ENCODE data around the gene GNAI1.

Gene GNAI1

GRCh38 chr7:80253237-80253636 lies 118.6 kb downstream of the GNAI1 start:
- no peak for DNase-seq (ENCODE audit: low spot score)

DNA sequence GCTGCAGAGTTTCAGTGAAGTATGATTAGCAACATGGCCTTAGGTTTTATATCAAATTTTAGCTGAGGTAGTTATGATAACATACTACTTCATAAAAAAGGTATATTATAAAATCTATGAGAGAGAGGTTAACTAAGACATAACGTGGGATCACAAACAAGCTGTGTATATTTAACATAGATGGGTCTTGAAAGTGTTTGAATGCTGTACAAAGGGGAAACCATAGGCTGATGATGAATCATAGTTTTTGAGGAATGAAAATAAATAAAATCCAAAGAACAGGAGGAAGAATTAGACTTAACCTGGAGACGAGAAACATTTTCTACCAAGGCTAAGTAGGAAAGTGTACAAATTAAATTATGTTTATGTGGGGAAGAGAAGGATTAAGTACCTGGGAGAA lies 119.0 kb downstream of the GNAI1 start:
- DNase-seq (ENCODE audit: low spot score), result no peak

DNA sequence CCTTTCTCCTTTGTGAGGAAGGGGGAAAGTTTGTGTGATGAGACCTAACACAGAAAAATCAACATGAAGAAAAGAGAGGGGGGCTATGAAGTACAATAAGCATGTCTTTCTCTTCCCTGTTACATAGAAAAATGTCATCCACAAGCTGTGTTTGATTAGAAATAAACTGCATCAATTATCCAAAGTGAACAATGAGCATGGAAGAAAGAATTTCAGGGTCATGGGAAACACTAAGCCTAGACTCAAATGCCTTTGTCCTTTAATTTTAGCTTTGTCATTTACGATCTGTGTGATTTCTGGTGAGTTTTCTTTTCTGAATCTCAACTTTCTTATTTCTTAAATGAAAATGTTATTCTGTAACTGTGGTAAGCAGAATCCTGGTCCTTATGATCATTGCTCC lies 121.0 kb downstream of the GNAI1 start:
- DNase-seq (ENCODE audit: low spot score), result no peak

DNA sequence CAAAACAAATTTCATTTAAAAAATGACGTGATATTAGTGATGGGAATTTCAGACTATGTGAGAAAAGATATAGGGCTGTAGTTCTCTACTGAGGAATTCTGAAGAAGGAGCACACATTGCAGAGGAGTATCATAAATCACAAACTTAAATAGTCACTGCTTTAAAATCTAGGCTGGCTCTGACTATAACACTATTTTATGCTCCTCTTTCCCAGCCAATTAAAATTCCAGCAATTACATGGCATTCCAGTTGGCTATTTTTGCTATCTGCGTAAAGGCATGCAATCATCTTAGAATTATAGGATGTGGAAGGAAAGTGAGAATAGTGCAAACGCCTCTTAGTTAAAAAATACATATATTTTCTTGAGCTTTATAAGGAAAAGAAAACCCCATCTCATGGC lies 123.1 kb downstream of the GNAI1 start:
- no peak for DNase-seq (ENCODE audit: low spot score)

DNA sequence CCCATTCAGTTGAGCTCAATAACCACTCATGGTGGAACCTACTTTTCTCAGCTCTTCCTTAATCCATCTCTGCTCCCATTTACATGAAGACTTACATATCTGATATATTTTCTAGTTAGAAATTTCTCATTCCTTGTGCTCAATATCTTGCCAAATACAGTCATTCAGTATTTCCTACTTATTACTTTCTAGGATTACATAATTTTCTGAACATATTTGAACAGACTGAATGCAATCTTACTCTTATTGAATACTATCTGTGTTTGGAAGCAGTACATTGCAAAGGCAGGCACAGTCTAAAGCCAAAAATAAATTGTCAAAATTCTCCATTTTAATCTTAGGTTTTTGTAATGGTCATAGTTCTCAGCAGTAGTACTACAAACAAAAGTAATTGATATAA lies 126.0 kb downstream of the GNAI1 start:
- DNase-seq (ENCODE audit: low spot score), result no peak

GRCh38 chr7:80263333-80263732 lies 128.7 kb downstream of the GNAI1 start:
- no peak for DNase-seq (ENCODE audit: low spot score)

DNA sequence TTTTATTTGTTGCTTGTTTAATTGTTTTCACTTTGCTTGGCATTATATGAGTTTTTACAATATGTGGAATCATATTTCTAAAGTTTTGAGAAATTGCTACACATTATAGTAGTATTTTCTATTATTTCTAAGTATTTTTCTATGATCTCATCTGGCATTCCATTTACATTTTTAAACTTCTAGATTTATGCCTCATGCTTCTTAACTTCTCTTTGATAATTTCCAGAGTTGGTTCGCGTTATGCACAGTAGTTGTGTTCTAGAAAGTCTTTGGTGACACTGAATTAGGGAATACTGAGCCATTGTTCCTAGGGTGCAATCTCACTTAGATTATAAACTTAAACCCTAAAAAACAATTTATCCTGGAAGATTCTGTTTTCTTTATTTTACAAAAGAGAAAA lies 129.2 kb downstream of the GNAI1 start:
- no peak for DNase-seq (ENCODE audit: low spot score)

DNA sequence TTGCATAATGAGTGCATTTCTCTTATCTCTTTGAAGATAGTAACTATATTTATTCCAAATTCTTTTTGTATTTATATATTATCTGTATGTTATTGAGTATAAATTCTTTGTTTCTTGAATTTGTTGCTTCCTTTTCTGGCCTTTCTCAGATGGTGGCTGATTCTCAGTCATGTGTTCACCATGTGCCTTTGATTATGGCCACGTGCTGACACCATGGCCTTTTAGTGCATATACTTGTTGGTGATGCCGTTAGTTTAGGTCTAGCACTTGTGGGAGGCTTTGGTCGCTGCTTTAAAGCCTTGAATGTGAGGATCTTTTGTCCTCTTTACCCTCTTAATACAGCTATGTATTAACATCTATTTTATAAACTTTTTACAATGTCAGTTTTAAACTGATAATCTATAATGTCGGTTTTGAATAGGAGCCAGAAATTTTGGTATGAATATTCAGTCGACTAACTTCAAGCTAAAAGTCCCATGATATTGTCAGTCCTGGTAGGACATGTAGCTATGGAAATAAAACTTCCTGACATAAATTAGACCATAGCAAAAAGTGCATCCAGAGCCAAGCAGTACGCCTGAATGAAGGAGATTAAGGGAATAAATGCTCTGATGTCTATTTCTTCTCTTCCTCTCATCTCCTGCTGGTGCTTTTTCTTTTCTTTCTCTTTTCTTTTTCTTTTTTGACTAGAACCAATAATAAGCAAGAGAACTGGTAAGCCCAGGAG lies 130.3 kb downstream of the GNAI1 start:
- no peak for DNase-seq (ENCODE audit: low spot score)

GRCh38 chr7:80272560-80273239 lies 138.1 kb downstream of the GNAI1 start:
- no peak for DNase-seq (ENCODE audit: low spot score)

GRCh38 chr7:80273327-80273726 lies 138.7 kb downstream of the GNAI1 start:
- no peak for DNase-seq (ENCODE audit: low spot score)

DNA sequence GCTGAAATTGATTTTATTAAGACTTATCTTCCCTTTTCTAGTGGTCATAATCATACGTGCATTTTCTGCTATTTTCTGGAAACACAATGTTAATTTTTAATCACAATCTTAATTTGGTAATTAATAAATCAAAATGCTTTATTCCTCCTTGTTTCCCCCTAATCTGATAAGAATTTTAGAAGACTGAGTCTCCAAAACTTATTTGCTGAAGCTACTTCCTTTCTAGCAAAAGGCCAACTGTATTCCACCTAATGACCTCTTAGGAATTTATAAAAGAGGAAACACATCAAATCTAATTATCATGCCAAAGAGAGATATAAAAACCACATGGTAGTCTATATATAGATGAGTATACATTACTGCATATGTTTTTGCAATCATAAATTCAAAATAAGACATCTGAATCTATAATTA lies 140.6 kb downstream of the GNAI1 start:
- no peak for DNase-seq (ENCODE audit: low spot score)

Measured in pons (tissue), 1 donor.